ENCODE measurements around the gene AGTR1.
"Not testable (repeated sequence)": the region's sequence is repeated elsewhere in the genome, so short reads cannot be mapped to it uniquely, and the experiment has no call there.

Gene AGTR1

GRCh38 chr3:148717885-148718561 lies 20.3 kb downstream of the AGTR1 start:
- intact Hi-C loops (cut with DNase I) = loop anchor here (5.0 kb wide), 1 partner anchor 336 kb away; no protein-coding TSS in a partner anchor
- DNase-seq = no peak

- DNase-seq = no peak
These were observed 21.5 kb downstream of the AGTR1 start for GRCh38 chr3:148718982-148719862.

GRCh38 chr3:148720873-148721272 lies 23.2 kb downstream of the AGTR1 start:
- no peak for DNase-seq
- intact Hi-C loops (cut with DNase I) = loop anchor here (10.0 kb wide), 1 partner anchor 554 kb away; no protein-coding TSS in a partner anchor

More at GRCh38 chr3:148718982-148719862, 21.5 kb downstream of the AGTR1 start:
- intact Hi-C loops (cut with DNase I) = loop anchor here (5.0 kb wide), 1 partner anchor 337 kb away; no protein-coding TSS in a partner anchor

DNA sequence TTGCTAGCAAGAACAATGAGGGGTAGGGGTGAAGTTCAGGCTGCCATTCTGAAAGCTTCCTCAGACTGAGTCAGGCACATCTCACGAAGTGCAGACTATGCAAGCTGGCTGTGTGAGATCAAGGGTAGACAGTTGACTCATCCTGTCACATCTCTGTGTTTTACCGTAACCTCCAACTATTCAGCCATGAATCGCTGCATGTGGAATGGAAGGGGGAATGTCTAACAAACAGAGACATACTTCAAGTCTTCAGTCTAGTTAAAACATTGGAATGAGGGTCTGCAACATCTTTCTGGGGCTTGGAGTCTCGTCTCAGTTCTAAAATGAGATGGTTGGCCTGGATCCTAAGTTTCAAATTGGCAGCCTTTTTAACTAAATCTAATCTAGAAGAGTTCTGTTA lies 25.9 kb downstream of the AGTR1 start:
- intact Hi-C loops (cut with DNase I) = loop anchor here (10.0 kb wide), 1 partner anchor 551 kb away; no protein-coding TSS in a partner anchor
- DNase-seq = no peak

- intact Hi-C loops (cut with DNase I) = loop anchor here (1.0 to 10.0 kb wide), 3 partner anchors 130 to 548 kb away; no protein-coding TSS in a partner anchor
- peak; percentile 24 to 93 (median 66) for DNase-seq
These were observed 29.5 kb downstream of the AGTR1 start for GRCh38 chr3:148727231-148727630.

DNA sequence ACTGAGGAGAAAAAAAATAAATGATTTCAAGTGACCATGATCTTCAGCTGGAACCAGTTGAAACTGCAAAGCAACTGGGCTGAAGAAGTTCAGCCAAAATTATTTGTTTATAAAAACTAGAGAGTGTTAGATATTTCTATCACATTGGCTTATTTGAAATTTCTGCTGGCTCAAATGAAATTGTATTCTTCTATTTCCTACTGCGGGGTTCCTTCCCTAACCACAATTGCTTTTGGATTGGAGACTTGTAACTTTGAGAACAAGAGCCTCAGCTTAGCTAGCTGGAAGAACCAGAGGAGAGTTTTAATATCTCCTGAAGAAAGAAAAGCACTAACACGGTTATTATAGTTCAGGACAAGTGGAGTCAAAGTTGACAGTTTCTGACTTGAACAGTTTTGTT lies 31.1 kb downstream of the AGTR1 start:
- intact Hi-C loops (cut with DNase I) = loop anchor here (5.0 to 10.0 kb wide), 2 partner anchors 129 to 546 kb away; no protein-coding TSS in a partner anchor

DNA sequence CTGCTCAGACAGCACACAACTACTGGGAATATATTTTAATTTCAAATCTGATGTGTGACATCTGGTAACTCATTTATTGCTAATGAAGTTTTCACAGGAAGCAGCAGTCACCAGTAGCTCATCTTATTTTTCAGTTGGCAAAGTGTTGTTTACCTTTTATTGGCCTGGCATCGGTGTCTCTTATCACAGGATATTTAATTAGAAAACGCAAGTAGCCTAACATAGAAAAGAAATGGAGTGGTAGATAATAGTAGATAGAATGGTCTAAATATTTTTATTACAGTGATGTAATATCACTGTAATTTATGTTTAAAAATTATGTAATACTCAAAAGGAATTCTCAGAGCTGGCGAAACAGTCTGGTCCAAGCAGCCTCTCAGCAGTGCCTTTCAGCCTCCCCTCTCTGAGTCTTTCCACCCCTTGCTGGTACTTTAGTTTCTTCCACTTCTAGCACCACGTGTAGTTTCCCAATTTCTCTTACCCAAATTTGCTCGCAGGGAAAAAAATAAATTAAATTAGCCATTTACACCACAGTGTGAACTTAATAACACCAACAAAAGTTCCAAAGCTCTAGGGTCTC lies 31.9 kb downstream of the AGTR1 start:
- no peak for DNase-seq
- intact Hi-C loops (cut with DNase I) = loop anchor here (5.0 to 10.0 kb wide), 2 partner anchors 128 to 545 kb away; no protein-coding TSS in a partner anchor

More for the DNA sequence above, 31.1 kb downstream of the AGTR1 start:
- DNase-seq = no peak

GRCh38 chr3:148730676-148731075 lies 33.0 kb downstream of the AGTR1 start:
- DNase-seq = no peak
- intact Hi-C loops (cut with DNase I) = no loop called here

DNA sequence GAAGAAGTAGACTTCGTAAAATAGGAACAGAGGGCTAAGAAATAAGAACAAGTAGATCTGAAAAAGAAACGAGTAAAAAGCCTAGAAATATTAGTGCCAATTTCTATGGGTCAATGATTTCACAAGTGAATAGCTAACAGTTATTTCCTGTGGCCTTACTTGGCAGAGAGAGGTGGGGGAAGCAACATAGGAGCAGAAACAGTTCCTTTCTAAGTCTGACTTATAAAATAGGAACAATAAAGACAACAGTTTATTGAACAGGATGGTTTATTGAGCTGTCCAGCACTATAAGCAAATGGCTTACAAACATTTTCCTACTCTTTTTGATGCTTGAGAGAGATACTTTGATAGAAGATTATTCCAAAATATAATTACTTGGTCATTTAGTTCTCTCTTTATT lies 37.9 kb downstream of the AGTR1 start:
- no peak for DNase-seq
- intact Hi-C loops (cut with DNase I) = no loop called here

DNA sequence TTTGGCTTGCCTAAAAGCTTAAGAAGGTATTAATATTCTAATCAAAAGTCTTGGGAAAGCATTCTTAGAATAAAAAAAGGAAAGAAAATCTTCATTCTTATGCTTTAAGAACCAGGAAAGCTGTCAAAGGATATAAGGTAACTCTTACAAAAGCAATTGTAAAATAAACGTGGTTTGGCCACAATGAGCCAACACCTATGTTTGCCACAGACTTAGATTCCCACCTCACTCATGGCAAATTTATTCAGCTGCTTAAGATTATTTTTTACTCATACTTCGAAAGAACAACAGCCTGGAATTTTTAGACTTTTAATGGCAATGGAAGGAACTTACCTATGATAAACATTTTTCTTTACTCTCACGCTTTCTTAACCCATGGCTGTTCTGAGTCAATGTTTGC lies 38.4 kb downstream of the AGTR1 start:
- intact Hi-C loops (cut with DNase I) = no loop called here
- no peak for DNase-seq

DNA sequence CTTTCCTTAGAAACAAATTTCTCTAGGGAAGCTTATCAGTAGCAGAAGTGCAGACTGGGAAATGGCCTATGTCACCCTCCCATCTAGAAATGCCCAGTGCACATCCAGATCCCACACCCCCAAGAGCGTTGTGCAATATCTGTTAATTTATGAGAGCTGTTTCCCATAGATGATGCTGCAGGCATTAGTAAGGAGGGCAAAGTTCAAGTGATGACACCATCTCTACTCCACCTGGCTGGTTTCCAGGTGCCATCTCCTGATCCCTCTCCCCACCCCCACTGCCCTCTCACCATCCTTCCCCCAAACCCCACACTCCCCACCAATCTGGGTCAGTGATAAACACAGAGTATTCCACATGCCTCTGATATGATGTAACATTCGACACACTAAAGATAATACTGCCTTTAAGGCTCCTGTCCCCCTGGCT lies 39.4 kb downstream of the AGTR1 start:
- DNase-seq = no peak
- intact Hi-C loops (cut with DNase I) = no loop called here

DNA sequence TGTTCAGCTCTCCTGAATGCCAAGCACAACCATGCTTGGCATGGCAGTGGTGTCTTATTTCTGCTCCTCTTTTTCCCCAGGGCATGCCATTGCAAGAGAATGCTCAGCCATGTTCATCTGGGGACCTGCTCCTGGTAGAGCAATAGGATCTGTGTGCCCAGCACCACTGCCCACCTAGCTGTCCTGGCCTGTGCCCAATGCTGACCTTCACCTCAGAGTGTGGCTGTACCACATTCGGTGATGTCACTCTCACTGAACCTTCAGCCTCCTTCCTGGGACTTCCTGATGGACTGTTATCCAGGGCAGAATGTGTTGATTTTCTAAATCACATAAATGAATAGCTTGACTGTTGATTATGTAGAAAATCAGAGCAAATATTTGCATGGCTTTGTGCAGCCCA lies 42.0 kb downstream of the AGTR1 start:
- intact Hi-C loops (cut with DNase I) = no loop called here
- DNase-seq = no peak

GRCh38 chr3:148740291-148740690 lies 42.6 kb downstream of the AGTR1 start:
- intact Hi-C loops (cut with DNase I) = no loop called here

DNA sequence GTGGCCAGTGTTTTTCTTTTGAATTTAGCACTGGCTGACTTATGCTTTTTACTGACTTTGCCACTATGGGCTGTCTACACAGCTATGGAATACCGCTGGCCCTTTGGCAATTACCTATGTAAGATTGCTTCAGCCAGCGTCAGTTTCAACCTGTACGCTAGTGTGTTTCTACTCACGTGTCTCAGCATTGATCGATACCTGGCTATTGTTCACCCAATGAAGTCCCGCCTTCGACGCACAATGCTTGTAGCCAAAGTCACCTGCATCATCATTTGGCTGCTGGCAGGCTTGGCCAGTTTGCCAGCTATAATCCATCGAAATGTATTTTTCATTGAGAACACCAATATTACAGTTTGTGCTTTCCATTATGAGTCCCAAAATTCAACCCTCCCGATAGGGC lies 43.5 kb downstream of the AGTR1 start:
- intact Hi-C loops (cut with DNase I) = no loop called here
- DNase-seq = no peak

More at GRCh38 chr3:148740291-148740690, 42.6 kb downstream of the AGTR1 start:
- no peak for DNase-seq

DNA sequence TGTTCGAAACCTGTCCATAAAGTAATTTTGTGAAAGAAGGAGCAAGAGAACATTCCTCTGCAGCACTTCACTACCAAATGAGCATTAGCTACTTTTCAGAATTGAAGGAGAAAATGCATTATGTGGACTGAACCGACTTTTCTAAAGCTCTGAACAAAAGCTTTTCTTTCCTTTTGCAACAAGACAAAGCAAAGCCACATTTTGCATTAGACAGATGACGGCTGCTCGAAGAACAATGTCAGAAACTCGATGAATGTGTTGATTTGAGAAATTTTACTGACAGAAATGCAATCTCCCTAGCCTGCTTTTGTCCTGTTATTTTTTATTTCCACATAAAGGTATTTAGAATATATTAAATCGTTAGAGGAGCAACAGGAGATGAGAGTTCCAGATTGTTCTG lies 44.4 kb downstream of the AGTR1 start:
- no peak for DNase-seq
- intact Hi-C loops (cut with DNase I) = no loop called here

DNA sequence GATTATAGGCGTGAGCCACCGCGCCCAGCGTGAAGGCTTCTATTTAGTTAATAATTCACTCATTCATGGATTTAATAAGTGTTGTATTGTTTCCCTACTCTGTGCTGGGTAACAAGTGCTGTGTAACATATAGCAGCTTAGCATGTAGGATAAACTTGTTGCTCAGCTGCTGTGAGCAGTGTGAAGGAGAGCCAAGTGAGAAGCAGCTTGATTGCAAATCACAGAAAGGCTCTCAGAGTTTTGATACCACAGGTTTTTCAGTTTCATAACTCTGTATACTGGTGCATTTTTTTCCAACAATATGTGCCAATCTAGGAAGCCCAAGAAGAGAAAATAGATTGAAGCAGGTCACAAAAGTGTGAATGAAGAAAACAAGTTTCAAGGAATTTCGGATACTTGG lies 48.4 kb downstream of the AGTR1 start:
- peak in 1 of 10 donors; percentile 77 for DNase-seq
- intact Hi-C loops (cut with DNase I) = no loop called here

DNA sequence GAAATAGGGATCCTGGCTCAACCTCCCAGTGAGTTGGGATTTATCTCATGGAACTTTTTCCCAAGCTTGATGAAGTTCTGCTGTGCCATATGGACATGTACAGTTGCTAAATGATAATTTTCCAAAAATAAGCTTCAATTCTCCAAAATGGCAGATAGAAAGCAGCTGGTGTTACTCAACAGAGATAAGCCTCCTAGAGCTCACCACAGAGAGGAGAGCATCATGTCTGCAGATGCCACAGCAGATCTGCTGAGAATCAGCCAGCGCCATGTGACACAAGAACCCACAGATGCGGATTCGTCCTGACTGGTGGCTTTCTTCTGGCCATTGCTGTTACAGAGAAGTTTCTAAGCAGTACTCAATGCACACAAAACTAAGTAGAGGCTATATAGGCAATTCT lies 50.6 kb downstream of the AGTR1 start:
- intact Hi-C loops (cut with DNase I) = no loop called here
- peak in 4 of 10 donors; percentile 3 to 82 (median 74) for DNase-seq

- intact Hi-C loops (cut with DNase I) = no loop called here
- no peak for DNase-seq
These were observed 52.6 kb downstream of the AGTR1 start for GRCh38 chr3:148750296-148750695.

GRCh38 chr3:148751461-148751860 lies 53.8 kb downstream of the AGTR1 start:
- intact Hi-C loops (cut with DNase I) = no loop called here
- DNase-seq = no peak

GRCh38 chr3:148753385-148753784 lies 55.7 kb downstream of the AGTR1 start:
- intact Hi-C loops (cut with DNase I); DNase-seq: not testable (repeated sequence)

DNA sequence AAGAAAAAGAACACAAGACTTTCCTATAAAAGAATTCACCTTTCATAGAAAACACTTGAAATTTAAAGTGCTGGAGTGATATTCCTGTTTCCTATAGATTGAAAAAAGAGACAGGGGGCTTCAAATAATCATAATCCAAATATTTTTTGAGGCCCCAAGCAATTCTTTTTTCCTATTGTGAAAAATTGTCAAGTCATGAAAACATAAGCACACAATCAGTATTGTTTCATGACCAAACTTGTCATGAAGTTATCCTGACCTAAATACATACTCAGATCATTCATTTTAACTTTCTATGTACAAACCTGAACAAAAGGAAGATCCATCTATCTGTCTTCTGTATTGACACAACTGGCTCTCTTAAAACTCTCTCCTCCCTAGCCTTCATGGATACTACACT lies 57.9 kb downstream of the AGTR1 start:
- no peak for DNase-seq
- intact Hi-C loops (cut with DNase I) = no loop called here

All from posterior cingulate gyrus (tissue), 11 donors.